Measurements from ENCODE around the gene MRPS24.
"Not testable (repeated sequence)": the region's sequence is repeated elsewhere in the genome, so short reads cannot be mapped to it uniquely, and the experiment has no call there.

MRPS24 gene

DNA sequence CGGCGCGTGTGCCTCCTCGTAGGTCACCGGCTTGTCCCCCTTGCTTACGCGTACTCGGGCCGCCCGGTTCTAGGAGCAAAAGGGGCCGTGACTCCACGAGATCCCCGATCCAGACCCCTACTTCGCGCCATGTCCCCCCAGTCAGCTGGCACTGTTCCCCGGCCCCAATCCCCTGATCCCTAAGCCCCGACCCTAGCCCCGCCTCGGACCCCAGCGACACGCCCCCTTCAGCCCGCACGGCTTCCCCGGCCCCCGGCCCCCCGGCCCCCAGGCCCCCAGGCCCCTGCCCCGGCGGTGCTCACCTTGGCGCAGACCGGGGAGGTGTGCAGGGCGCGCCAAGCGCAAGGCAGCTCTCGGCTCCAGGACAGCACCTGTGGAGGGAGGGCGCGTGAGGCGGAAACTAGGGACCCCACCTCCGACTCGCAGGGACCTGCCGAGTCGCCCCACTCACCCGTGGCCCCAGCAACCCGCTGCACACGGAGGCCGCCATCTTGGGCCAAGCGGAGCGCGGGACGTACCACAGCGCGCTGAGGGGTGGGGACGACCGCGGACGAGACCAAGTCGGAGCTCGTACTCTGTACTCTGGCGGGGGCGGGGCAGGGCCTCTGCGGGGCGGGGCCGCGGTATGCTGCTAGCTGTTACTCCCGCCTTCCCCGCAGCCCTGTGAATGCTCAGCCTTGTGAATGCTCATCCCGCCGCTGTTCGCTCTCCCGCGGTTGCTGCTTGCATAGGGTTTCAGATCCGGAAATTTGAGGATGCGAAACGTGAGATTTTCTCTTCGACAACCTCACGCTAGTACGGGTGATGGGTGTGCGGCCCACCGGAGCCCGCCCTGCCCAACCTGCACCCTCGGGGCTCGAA is at the start of gene MRPS24:
MRPS24 (minus strand) TSS at position 512 of the 861 bp plus-strand sequence; CDS start at position 490, 22 bp downstream.
- in situ Hi-C loops (cut with HindIII; ENCODE audit: low pct_unique_long_range_greater_than_20kb, low sequenced_read_pairs) = no loop called here
- TF ChIP-seq JUND (IDR thresholded peaks at IDR 0.05; ENCODE audit: low read depth) = no peak
- DNase-seq (ENCODE audit: low read depth in 1 of 2, low spot score in 1 of 2) = peak; percentile 98 to 99

DNA sequence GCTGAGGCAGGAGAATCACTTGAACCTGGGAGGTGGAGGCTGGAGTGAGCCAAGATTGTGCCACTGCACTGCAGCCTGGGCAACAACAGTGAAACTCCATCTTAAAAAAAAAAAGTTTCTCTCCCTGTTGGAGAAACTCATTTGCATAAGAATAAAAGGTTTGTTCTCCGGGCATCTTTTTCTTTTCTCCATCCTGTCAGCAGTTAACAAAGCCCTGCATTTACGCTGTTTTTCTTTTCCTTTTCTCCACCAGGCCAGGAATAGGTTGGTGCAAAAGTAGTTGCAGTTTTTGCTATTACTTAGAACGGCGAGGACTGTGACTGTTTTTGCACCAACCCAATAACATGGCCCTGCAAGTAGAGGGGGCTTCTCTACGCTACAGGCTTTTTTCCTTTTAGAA is 46.6 kb upstream of the MRPS24 start:
- no peak for TF ChIP-seq JUND (IDR thresholded peaks at IDR 0.05; ENCODE audit: low read depth)
- DNase-seq (ENCODE audit: low read depth in 1 of 2, low spot score in 1 of 2) = no peak
- in situ Hi-C loops (cut with HindIII; ENCODE audit: low pct_unique_long_range_greater_than_20kb, low sequenced_read_pairs) = no loop called here

DNA sequence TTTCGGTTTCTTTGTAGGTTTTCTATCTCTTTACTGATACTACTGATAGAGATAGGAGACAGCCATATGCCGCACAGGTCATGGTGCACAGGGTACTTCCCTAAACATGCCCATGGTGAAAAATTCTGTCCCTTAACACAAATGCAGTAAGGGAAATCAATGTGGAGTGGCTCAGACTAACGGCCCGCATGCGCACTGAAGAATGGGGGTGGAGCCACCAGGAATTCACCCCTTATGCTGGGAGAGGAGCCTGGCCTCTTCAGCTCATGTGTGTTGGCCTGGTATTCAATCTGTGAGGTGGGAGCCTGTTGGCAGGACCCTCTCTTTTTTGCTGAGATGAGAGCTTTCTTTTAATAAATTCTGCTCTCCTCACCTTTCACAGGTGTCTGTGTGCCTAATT is 45.5 kb upstream of the MRPS24 start:
- TF ChIP-seq JUND (IDR thresholded peaks at IDR 0.05; ENCODE audit: low read depth) = no peak
- no peak for DNase-seq (ENCODE audit: low read depth in 1 of 2, low spot score in 1 of 2)
- in situ Hi-C loops (cut with HindIII; ENCODE audit: low pct_unique_long_range_greater_than_20kb, low sequenced_read_pairs) = no loop called here

- DNase-seq (ENCODE audit: low read depth in 1 of 2, low spot score in 1 of 2) = peak; percentile 61 to 89
- in situ Hi-C loops (cut with HindIII; ENCODE audit: low pct_unique_long_range_greater_than_20kb, low sequenced_read_pairs) = no loop called here
- TF ChIP-seq JUND (IDR thresholded peaks at IDR 0.05; ENCODE audit: low read depth) = no peak
Measured at GRCh38 chr7:43906331-43907010, 37.2 kb upstream of the MRPS24 start, which contains the start of gene URGCP. Gene URGCP (minus strand): TSS chr7:43906596. CDS start chr7:43906575, 21 bp downstream.

- peak; percentile 51 to 60 for DNase-seq (ENCODE audit: low read depth in 1 of 2, low spot score in 1 of 2)
- no peak for TF ChIP-seq JUND (IDR thresholded peaks at IDR 0.05; ENCODE audit: low read depth)
- in situ Hi-C loops (cut with HindIII; ENCODE audit: low pct_unique_long_range_greater_than_20kb, low sequenced_read_pairs) = no loop called here
Measured at GRCh38 chr7:43905956-43906330, 36.6 kb upstream of the MRPS24 start.

DNA sequence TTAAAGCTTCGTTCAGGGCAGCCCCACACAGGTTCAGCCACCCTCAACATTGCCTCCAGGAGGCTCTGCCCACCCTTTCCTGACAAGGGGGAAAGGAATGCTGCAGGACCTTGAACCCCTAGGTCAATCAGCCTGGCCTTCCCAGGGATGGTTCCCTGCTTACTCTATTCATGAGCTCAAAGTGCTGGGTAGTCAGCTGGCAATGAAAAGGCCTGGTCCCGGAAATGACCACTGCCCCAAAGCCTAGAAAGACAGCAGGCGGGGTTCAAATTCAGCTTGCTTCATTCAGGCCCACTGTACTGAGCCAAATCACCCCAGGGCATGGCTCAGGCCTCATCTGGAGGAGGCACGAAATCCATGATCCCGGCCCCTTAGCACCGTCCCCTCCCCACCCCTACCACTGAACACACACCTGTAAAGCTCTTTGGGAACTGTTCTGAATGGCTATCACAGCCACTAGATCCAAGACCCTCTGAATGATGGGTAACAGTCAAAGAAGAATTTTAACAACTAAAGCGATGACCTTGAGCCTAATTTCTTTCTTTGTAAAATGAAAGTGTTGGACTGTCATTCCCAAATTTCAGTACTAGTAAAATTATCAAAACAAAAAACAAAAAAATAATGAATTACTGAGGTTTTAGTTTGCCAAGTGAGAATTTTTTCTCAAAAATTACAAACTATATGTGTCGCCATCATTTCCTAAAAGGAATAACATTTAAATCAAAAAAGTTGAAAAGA is 36.1 kb upstream of the MRPS24 start:
- in situ Hi-C loops (cut with HindIII; ENCODE audit: low pct_unique_long_range_greater_than_20kb, low sequenced_read_pairs) = no loop called here
- DNase-seq (ENCODE audit: low read depth in 1 of 2, low spot score in 1 of 2) = peak; percentile 35 to 44
- no peak for TF ChIP-seq JUND (IDR thresholded peaks at IDR 0.05; ENCODE audit: low read depth)

GRCh38 chr7:43904533-43905208 is 35.4 kb upstream of the MRPS24 start:
- in situ Hi-C loops (cut with HindIII; ENCODE audit: low pct_unique_long_range_greater_than_20kb, low sequenced_read_pairs) = no loop called here
- no peak for TF ChIP-seq JUND (IDR thresholded peaks at IDR 0.05; ENCODE audit: low read depth)
- no peak for DNase-seq (ENCODE audit: low read depth in 1 of 2, low spot score in 1 of 2)

DNA sequence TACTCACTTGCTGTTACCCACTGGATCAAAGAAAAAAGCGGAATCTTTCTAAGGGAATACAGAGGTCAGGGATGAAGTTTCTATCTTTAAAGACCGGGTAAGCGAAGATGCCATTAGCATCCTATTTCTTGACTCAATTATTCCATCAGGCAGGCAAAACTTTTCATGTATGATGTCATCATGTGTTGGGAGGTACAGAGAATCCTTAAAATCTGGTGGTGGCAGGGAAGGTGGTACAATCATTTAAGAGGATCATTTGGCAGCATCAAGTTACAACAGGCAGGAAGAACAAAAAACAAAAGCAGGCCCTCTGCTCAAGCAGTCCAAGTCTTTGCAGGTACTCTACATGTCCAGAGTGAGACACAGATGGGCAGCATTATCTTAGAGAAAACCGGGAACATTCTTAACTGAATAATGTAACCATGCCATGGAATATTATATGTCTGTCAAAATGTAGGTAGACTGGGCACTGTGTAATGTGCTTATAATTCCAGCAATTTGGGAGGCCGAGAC is 33.3 kb upstream of the MRPS24 start:
- TF ChIP-seq JUND (IDR thresholded peaks at IDR 0.05; ENCODE audit: low read depth) = no peak
- no peak for DNase-seq (ENCODE audit: low read depth in 1 of 2, low spot score in 1 of 2)
- in situ Hi-C loops (cut with HindIII; ENCODE audit: low pct_unique_long_range_greater_than_20kb, low sequenced_read_pairs) = no loop called here

GRCh38 chr7:43898571-43898970 is 29.3 kb upstream of the MRPS24 start:
- in situ Hi-C loops (cut with HindIII; ENCODE audit: low pct_unique_long_range_greater_than_20kb, low sequenced_read_pairs); DNase-seq (ENCODE audit: low read depth in 1 of 2, low spot score in 1 of 2): not testable (repeated sequence)

DNA sequence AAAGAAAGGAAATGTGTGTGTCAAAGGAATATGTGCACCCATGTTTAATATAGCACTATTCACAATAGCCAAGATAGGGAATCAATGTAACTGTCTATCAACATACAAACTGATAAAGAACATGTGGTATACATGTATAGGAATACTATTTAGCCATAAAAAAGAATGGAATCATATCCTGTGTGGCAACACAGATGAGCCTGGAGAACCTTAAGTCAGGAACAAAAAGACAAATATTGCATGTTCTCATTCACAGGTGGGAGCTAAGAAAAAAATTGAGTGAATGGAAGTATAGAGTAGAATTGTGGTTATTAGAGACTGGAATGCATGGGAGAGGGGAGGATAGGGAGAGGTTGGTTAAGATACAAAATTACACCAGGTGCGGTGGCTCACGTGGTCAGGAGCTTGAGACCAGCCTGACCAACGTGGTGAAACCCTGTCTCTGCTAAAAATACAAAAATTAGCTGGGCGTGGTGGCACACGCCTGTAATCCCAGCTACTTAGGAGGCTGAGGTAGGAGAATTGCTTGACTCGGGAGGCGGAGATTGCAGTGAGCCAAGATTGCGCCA is 26.6 kb upstream of the MRPS24 start:
- DNase-seq (ENCODE audit: low read depth in 1 of 2, low spot score in 1 of 2) = no peak
- no peak for TF ChIP-seq JUND (IDR thresholded peaks at IDR 0.05; ENCODE audit: low read depth)
- in situ Hi-C loops (cut with HindIII; ENCODE audit: low pct_unique_long_range_greater_than_20kb, low sequenced_read_pairs) = no loop called here

DNA sequence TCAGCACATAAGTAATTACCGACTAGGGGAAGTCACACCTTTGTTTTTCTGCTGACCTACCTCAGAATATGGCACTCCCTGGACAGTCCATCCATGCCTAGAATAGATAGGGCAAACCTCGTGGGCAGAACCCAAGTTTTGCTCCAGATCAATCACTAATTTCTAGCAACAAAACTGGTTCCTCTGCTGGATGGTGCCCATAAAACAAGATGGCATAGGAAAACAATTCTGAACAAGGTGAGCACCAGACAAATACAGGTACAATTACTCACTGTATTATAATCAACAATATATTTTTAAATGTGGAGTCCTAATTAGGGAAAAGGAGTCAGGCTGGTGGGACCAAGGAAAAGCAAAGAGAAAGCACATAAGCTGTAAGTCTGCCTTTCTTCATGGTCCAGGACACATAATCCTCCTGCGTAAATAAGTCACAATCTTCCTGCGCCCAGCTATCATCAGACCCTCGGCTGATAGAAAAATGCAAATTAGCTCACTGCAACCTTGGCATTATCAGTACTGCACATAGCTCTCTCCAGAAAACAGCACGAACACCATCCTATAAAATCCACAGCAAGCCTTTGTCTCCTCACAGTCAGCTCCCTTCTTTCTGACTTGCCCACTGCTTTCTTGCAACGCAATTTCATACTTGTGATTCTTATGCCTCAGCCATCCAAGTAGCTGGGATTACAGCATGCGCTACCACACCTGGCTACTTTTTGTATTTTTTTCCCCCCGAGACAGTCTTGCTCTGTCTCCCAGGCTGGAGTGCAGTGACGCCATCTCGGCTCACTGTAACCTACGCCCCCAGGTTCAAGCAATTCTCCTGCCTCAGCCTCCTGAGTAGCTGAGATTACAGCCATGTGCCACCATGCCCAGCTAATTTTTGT is 22.0 kb upstream of the MRPS24 start:
- no peak for TF ChIP-seq JUND (IDR thresholded peaks at IDR 0.05; ENCODE audit: low read depth)
- no peak for DNase-seq (ENCODE audit: low read depth in 1 of 2, low spot score in 1 of 2)
- in situ Hi-C loops (cut with HindIII; ENCODE audit: low pct_unique_long_range_greater_than_20kb, low sequenced_read_pairs) = no loop called here

Measured in T47D (cell line).